ENCODE results near the gene TNIK.

Gene TNIK

DNA sequence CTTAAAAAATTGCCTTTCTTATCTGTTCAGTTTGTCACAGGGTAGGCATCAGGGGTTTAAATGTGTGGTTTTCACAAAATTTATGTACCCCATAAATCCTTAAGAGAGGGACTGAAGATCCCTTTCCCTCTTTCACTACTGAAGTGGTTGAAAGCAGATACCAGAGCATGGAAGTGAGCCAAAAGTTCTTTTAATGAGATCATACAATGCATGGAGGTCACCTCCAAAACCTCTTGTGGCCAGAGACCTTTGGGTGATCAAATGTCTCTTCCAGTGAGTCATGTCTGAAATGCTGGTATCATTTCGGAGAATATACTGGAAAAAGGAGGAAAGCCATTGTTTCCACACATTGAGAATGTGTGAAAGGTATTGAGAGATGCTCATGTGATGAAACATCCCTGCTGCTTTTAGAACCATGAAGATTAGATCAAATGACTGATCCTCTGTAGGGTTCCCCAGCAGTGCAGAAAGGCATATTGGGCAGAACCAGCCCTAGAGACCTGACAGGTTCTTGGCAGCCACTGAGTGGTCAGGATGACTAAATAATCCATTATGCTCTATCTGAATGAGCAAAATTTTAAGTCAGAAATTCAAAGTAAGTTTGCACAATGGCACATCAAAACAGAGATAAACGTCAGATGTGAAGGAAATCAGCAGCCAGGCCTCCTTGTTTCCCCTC is 267.9 kb downstream of the TNIK start:
- peak; percentile 30 for DNase-seq (ENCODE audit: low spot score)

DNA sequence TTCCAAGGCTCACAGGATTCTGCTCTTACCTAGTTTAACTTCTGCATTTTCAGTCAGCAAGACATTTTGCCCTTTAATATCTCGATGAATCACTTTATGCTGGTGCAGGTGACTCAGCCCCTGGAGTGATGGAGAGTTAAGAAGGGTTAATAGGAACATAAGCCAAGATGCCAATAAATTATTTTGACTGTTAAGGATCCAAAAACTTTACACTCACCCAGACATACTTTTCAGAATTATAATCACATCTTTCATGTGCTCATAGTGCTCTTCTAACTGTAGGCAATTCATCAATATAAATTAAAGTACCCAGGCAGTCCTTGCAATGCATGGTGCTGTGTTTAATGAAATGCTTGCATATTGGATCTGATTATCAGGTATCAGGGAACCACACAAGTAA is 269.5 kb downstream of the TNIK start:
- no peak for DNase-seq (ENCODE audit: low spot score)

DNA sequence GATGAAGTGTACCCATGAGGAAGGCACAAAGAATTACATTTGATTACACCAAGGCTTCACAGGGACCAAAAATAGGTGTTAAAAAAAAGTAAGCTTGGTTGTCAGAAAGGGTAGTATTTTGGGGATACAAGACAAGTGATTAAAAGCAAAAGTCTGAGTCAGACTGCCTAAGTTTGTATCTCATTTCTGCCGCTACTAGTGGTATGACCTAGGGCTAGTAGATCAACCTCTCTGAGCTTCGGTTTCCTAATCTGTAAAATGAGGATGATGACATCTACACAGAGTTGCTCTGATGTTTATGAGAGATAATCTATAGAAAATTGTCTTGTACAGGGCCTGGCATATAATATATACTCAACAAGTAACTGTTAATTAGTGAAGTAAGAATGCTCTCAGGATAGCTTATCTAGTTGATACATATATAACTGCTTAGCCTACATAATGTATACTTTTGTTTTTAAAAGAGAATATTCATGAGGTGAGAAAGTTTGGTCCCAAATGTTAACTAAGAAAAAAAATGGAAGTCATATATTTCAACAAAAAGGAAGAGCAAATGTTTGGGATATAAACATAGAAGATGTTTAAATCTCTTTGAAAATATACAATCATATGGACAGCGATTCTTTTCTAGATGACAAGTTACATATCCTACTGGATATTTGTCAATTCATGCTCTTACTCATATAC is 270.7 kb downstream of the TNIK start:
- DNase-seq (ENCODE audit: low spot score): no peak

DNA sequence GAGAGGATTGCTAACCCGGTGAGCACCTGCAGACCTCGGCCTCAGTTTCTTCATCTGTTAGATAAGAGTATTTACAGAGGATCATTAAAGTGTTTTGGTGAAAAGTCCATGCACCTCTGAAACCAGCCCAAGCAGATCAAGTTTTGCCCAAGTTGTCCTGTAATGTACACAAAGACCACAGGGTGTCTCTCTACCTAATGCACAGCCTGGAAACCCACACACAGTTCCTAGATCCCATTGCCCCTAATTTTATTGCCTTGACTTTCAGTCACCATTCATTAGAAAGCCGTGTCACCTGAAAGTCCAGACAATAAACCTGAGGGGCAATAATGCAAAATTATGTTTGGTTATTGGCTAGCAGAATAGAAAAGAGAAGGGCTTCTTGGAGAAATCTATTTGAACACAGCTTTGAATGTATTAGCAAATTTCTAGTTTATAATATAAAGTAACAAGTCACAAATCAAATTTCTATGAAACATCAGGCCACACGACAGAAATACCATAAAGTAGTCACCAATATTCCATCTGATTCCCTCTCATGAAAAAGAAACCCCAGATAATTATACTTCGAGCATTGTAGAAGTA is 272.4 kb downstream of the TNIK start:
- peak; percentile 53 for DNase-seq (ENCODE audit: low spot score)

DNA sequence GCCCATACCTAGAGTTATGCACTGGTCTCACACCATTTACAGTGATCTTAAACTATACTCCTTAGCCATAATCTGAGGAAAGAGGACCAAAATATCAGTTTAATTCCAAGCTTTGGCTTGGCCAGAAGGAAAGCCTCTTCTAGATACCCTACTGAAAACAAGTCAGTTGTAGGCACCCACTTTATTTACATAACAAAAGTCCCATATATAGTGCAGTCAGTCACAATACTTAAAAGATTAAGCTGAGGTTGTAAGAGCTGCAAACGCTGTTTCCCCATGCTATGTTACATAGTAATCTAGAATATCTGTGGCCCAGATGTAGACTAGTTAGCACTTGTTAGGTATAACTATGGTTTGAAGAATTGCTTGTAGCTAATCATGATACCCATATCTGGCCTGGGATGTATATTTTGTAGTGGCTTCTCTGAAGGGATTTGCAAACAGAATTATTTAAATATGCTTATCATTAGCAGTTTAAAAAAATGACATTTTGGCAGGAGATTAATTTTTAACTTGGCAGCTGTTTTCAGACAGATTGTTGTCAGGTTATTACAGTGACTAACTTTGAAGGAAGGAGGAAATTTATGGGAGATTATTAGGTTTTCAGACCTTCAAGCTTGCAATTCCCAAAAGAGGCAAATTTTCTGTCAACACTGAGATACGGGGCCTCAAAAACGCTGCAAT is 273.2 kb downstream of the TNIK start:
- DNase-seq (ENCODE audit: low spot score): no peak

DNA sequence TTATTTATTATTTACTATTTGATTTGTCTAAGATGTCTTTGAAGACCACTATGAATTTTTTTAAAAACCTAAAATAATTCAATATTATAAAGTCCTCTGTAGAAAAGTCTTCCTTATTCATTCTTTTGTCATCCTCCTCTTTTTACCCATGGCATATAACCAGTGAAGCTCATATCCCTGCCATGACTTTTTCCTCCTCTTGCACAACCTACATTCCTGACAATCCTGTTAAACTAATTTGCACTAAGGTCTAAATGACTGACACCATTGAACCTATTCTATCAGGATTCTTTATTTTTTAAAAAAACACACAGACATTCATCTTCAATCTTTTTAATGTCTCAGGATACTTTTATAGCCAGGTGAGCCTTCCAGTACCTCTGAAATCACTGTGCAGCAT is 273.8 kb downstream of the TNIK start:
- DNase-seq (ENCODE audit: low spot score): no peak

DNA sequence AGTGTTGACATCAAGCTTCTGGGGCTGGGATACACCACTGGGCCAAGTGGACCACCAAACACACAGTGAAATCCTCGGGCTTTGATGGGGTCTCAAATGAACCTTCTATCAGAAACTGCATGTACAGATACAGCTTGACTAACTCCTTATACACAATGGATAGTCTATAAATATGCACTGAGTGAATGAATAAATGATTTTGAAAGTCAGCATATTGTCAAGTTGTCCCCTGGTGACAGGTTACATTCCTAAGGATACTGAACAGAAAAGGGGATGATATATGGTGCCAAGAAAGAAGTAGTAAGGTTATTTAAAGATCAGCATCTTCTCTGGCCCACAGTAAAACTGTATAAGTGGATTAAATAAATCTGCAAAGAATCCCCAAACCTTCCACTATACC is 274.2 kb downstream of the TNIK start:
- DNase-seq (ENCODE audit: low spot score): no peak

DNA sequence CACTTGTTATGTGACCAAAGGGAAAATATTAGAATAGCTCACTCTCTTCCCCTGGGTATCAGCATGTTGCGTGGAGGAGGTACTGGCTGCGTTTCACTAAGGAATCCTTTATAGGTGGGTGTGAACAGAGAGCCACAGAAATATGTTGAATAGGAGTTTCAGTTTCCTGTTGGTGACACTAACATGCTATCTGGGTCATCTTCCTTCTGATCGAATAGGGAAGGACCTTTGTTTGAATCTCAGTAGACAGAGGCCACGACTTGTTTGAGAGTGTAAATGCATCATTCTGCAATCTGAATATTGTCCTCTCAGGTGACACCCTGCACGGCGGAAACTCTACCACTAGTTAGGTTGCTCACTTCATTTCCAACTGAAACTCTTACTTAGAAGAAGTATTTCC is 275.8 kb downstream of the TNIK start:
- no peak for DNase-seq (ENCODE audit: low spot score)

DNA sequence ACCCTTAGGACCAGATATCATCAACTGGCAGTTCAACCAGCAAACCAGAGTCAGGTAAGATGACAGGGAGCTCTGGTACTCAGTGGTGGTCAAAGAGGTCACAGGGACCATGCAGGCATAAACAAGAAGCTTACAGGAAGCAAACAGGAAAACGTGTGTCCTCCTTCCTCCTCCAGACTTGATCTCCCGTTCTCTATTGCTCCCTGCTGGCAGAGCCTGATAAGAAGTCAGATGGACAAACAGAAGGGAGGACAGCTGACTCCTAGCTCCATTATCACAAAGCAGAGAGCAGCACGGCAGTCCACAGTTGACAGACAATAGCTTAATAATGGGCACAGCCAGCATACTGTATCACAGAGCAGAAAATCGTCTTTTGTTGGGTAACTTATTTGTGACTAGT is 277.2 kb downstream of the TNIK start:
- DNase-seq (ENCODE audit: low spot score): peak; percentile 40

DNA sequence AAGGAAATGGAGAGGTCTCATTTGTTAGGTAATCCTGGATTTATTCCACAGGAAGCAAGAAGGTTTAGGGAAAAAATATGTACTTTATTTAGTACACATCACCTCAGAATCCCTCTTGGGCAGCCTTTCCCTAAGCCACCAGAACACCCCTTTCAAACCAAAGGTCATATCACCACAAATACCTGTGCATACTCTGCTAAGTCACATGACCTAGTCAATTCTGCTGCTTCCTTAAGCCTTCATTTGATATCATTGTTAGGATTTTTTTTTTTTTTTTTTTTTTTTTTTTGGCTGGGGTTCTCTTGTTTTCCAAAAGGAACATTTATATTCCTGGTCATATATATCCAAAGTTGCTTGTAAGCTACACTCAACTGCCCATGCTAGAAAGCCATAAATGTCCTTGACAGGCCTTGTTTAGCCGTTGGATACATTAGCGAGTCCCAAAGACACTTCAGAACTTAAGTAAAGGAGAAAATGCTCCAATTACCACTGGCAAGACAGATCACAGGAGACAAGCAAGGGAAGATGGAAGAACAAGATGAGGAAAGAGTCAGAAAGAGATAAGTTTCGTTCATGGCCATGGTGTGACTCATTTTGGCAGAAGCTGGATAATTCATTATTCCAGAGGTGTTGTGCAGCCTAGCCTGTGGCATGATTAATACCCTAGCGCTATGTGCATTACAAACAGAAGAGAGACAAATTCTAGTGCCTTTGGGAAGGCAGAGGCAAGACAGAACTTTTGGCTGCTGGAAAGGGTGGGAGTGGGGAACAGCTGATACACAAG is 278.1 kb downstream of the TNIK start:
- peak; percentile 31 for DNase-seq (ENCODE audit: low spot score)

DNA sequence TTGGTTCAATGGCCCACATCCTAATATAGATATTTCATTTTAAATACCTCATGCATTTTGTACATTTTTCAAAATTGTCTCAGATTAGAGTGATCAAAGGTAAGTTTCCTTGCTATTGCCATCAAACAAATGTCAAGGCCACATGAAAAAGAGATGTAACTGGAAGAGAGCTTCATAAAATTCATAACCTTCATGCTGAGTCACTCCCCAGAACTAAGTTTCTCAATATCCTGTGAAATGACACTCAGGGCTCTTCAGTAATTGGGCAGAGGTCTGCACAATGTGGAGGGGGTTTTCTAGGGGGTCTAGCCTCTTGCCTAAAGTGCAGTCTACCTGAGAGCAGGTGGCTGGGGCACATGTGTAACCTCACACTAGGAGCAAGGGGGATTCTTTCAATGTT is 281.5 kb downstream of the TNIK start:
- DNase-seq (ENCODE audit: low spot score): no peak

DNA sequence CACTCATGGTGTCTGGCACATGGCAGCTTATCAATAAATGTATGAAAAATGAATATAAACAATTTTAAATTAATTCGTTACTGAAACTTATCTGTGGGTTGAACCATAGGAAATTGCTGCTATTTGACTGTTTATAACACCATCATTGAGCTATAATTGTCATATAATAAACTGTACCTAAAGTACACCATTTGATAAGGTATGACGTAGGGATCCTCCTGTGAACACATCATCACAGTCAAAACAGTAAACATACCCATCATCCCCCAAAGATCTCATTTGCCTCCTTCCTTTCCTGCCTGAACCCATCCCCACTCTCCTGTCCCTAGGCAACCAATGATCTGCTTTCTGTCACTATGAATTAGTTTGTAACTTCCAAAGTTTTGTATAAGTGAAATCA is 282.7 kb downstream of the TNIK start:
- no peak for DNase-seq (ENCODE audit: low spot score)

DNA sequence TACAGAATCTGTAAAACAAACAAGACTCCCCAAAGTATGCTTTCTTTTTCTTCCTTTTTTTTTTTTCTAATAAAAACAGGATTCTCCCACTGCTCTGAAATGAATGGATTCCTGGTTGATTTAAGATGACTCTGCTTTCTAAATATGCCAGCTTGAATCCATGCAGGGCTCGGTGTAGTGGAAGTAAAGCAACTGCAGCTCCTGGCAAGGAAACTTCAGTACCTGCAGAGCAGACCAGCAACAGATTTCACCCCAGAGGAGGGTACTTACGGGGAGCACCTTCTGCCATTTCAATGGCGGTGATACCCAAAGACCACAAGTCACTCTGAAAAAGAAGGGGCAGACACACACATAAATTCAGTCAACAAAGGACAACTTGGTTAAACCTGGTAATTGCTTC is 283.1 kb downstream of the TNIK start:
- no peak for DNase-seq (ENCODE audit: low spot score)

DNA sequence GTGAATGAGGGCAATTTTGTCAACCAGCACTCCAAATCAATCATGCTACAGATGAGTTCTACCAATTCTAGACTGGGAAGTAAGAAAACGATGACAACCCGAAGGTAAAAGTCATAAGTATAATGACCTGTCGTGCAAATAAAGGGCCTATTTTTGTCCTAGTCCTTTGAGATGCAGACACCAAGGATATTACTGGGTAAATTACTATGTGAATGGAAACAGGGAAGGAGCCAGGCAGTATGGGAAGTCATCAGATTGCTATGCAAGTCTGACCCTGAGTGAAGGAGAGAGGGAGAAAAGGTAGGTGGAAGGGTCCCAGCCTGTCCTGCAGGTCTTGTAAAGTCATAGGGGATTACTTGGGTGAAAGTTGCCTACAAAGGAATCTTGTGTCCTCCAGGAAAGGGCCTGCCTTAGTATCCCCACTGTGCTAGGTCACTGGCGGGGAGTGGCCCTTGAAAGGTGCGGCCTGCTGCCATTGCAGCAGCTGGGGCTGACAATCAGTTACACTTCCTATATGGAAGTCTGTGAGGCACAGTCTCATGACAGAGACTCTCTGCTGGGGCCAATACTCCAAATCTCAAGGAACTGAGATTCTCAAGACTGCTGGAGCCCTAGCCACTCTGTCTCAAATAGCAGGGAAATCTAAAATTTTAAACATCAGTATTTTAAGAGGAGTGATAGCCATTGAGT is 283.8 kb downstream of the TNIK start:
- DNase-seq (ENCODE audit: low spot score): no peak

DNA sequence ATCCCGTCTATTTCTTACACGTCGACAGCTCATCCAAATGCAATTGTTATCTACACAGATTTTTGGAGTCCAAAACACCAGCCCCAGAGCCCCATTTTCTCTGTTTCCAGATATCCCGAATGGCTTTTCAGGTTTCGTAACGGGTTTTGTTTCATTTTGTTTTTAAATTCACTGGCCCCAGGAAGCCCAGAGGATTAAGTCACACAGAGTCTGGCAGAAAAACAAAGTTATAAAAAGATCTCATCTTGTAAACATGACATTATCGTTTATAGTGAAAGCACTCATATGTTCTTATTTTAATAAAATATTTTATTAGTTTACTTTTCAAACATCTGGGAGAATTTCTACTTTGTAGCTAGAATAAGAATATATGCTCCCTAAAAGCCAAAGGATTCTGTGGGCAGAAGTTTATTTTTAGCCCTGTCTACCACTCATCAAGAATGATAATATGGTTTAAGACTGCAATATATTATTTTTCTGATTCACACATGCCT is 284.4 kb downstream of the TNIK start:
- DNase-seq (ENCODE audit: low spot score): peak; percentile 47

DNA sequence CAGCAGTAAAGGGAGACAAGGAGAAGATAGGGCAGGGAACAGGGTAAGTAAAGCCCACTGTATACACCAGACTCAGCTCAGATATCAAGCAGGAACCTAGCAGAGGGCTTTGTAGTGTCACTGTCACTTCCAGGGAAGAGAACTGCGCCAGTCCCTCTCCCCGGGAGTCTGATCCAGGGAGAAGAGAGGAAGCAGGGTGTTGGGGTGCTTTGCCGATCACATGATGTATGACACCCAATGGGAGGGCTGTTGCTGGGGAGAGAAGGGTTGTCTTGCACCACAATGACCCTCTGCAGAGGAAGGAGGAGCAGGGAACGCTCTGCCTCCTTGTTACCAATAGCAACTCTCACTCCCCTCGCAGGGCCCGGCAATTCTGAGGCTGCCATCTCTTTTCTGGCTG is 286.5 kb downstream of the TNIK start:
- DNase-seq (ENCODE audit: low spot score): no peak

DNA sequence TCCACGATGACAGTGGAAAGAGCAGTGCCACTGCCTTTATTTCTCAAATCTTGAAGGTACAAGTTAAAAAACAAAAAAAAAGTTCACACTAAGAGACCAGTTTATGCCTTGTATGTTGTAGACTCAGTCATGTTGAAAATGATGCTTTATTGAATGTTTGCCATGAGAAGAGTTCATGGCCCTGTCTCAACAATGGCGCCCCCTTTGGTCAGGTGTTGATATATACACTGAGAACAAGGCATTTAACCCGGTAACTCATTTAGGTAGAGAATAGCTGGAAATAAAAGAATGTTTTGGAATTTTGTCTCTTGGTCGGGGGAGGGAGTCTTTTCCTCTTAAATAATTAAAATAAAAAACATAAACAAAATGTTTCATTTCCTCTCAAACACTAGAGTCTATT is 288.1 kb downstream of the TNIK start:
- DNase-seq (ENCODE audit: low spot score): no peak

DNA sequence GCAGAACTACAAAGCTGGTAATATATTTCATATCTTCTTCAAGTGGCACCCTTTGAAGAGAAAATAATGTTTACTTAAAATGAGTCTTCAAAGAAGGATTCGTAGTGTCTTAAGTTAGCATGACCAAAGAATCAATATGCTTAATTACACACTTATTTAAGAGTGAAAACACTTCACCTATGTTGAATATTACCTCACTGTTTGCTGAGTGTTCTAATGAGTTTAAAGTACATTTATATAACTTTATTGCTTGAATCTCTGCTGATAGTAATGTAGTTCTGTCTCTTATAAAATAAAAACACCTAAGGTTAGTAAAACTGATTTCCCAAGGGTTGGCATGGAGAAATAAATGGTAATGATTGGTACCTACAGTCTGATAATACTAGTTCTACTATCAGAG is 290.3 kb downstream of the TNIK start:
- no peak for DNase-seq (ENCODE audit: low spot score)

DNA sequence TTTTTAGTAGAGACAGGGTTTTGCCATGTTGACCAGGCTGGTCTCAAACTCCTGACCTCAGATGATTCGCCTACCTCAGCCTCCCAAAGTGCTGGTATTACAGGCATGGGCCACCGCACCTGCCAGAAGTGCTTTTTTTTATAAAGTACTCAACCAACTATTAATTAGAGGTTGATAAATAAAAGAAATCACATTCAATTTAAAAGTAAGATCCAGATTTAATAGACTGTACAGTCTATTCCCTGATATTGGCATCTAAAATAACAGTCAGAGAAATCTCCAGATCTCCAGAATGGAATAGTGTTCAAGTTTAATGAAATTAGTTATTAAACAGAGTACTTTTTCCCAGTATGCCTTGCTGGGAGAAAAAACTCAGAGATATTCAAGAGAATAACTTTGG is 290.8 kb downstream of the TNIK start:
- DNase-seq (ENCODE audit: low spot score): no peak

DNA sequence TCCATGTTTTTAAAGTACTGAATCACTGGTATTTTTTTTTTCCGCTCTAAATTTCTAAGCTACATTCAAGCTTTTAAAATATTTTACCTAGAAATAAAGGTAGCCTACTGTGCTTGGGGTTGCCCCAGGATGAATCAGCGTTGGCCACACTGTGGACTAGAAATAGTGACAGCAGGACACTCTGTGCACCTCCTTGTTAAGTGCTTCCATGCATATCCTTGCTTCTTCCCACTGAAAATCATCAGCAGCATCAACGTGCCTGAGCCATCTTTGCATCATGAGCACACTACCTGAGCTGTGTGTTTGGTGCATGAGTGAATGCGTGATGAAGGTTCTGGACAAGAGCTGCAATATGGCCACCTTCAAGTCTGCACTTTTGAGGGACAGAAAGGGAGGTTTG is 291.7 kb downstream of the TNIK start:
- DNase-seq (ENCODE audit: low spot score): no peak

DNA sequence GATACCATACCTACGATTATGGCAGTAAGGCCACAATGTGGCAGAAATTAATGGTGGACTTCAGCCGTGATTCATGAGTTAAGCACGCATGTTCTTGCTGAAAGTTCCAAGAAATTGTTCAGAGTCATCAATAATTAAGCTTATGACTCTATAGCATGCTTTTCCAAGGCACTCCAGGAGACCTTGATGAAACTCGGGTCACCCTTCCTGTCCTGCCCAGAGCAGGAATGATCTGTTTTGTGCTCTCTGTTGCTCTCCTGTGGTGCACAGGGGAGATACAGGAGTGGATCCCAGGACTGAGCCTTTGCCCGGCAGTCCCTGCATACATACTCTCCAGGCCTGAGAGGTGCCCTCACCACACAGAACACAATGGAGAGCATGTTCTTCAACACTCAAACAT is 292.1 kb downstream of the TNIK start:
- DNase-seq (ENCODE audit: low spot score): peak; percentile 66

DNA sequence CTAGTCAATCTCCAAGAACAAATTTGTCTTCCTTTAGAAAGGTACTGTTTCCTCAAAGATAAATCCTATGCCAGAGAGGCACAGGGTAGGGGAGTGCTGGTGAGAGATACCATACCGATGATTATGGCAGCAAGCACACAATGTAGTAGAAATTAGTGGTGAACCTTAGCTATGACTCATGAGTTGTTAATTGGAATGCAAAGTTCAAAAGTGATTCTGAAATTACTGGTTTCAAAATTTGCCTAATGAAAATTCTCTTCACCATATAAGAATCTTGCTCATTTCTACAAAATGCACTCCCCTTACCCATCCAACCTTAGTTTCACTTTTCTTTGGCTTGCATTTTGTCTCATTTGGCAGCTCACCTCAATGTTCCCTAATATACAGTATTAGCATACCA is 294.2 kb downstream of the TNIK start:
- no peak for DNase-seq (ENCODE audit: low spot score)
